ENCODE measurements around the gene ACSL5.
A peak's percentile ranks its signal among the peaks of the same experiment; 100 is the strongest.
"Not testable (repeated sequence)": the region's sequence is repeated elsewhere in the genome, so short reads cannot be mapped to it uniquely, and the experiment has no call there.

The ACSL5 gene

GRCh38 chr10:112375721-112376395 is 1.9 kb downstream of the ACSL5 start:
- peak in 5 of 56 donors; percentile 3 to 17 (median 5) for DNase-seq

GRCh38 chr10:112376396-112376790 is 2.5 kb downstream of the ACSL5 start:
- DNase-seq: no peak

GRCh38 chr10:112377116-112377515 is 3.2 kb downstream of the ACSL5 start:
- DNase-seq: not testable (repeated sequence)

- DNase-seq: no peak
These were observed 5.8 kb downstream of the ACSL5 start for GRCh38 chr10:112379635-112380296.

- DNase-seq: no peak
These were observed 8.8 kb downstream of the ACSL5 start for GRCh38 chr10:112382515-112383235.

GRCh38 chr10:112383325-112383724 is 9.4 kb downstream of the ACSL5 start:
- DNase-seq: no peak

GRCh38 chr10:112384141-112384540 is 10.2 kb downstream of the ACSL5 start:
- DNase-seq: no peak

GRCh38 chr10:112385201-112385600 is 11.3 kb downstream of the ACSL5 start:
- DNase-seq: no peak

- not testable (repeated sequence) for DNase-seq
These were observed 14.1 kb downstream of the ACSL5 start for GRCh38 chr10:112388056-112388455.

- DNase-seq: no peak
These were observed 14.6 kb downstream of the ACSL5 start for GRCh38 chr10:112388548-112388947.

- no peak for DNase-seq
These were observed 15.4 kb downstream of the ACSL5 start for GRCh38 chr10:112389271-112389822.

GRCh38 chr10:112390125-112390703 is 16.3 kb downstream of the ACSL5 start:
- DNase-seq: no peak

- no peak for DNase-seq
These were observed 19.4 kb downstream of the ACSL5 start for GRCh38 chr10:112393341-112393740.

- no peak for DNase-seq
These were observed 19.9 kb downstream of the ACSL5 start for GRCh38 chr10:112393827-112394226.

- DNase-seq: no peak
These were observed 20.6 kb downstream of the ACSL5 start for GRCh38 chr10:112394475-112394875.

GRCh38 chr10:112395809-112396530 is 22.1 kb downstream of the ACSL5 start:
- no peak for DNase-seq

GRCh38 chr10:112397592-112397991 is 23.7 kb downstream of the ACSL5 start:
- no peak for DNase-seq

GRCh38 chr10:112402917-112403316 is 29.0 kb downstream of the ACSL5 start:
- DNase-seq: no peak

- DNase-seq: no peak
These were observed 30.7 kb downstream of the ACSL5 start for GRCh38 chr10:112404617-112405016.

GRCh38 chr10:112406806-112407205 is 32.9 kb downstream of the ACSL5 start:
- DNase-seq: not testable (repeated sequence)

- no peak for DNase-seq
These were observed 33.8 kb downstream of the ACSL5 start for GRCh38 chr10:112407696-112408095.

All from amygdala (tissue), 56 donors.